GM18867 (cell line): ENCODE results near the gene RFWD3.
A peak's percentile ranks its signal among the peaks of the same experiment; 100 is the strongest.

Experiments
- ATAC-seq: cut with Tn5 transposase; IDR thresholded peaks from one replicate; pipeline ENCODE4 v1.9.1; 2021; ENCODE audit warnings: mild to moderate bottlenecking, moderate library complexity; ENCODE audit not compliant: unreplicated experiment

RFWD3 gene

GRCh38 chr16:74623839-74624235 lies 42.8 kb downstream of the RFWD3 start:
- ATAC-seq = no peak

GRCh38 chr16:74623214-74623838 lies 43.4 kb downstream of the RFWD3 start:
- no peak for ATAC-seq

- no peak for ATAC-seq
These were observed 44.7 kb downstream of the RFWD3 start for GRCh38 chr16:74622005-74622404.

GRCh38 chr16:74617206-74617788 lies 49.4 kb downstream of the RFWD3 start:
- no peak for ATAC-seq

GRCh38 chr16:74611721-74612120 lies 55.0 kb downstream of the RFWD3 start:
- ATAC-seq = no peak

GRCh38 chr16:74608944-74609343 lies 57.7 kb downstream of the RFWD3 start:
- no peak for ATAC-seq

GRCh38 chr16:74608381-74608780 lies 58.3 kb downstream of the RFWD3 start:
- ATAC-seq = no peak

- ATAC-seq = no peak
These were observed 58.7 kb downstream of the RFWD3 start for GRCh38 chr16:74607962-74608356.

GRCh38 chr16:74607310-74607961 lies 59.2 kb downstream of the RFWD3 start:
- no peak for ATAC-seq

- peak; percentile 96 for ATAC-seq
These were observed 60.0 kb downstream of the RFWD3 start, which contains the start of gene GLG1 for GRCh38 chr16:74606521-74607309. GLG1 (minus strand) TSS chr16:74607114; CDS start chr16:74607094, 20 bp downstream.

GRCh38 chr16:74605746-74606520 lies 60.7 kb downstream of the RFWD3 start:
- no peak for ATAC-seq

- no peak for ATAC-seq
These were observed 61.3 kb downstream of the RFWD3 start for GRCh38 chr16:74605332-74605731.

- ATAC-seq = no peak
These were observed 62.8 kb downstream of the RFWD3 start for GRCh38 chr16:74603848-74604247.

GRCh38 chr16:74601126-74601871 lies 65.4 kb downstream of the RFWD3 start:
- no peak for ATAC-seq

GRCh38 chr16:74596586-74596985 lies 70.1 kb downstream of the RFWD3 start:
- ATAC-seq = no peak

GRCh38 chr16:74592847-74593246 lies 73.8 kb downstream of the RFWD3 start:
- no peak for ATAC-seq

- no peak for ATAC-seq
These were observed 74.6 kb downstream of the RFWD3 start for GRCh38 chr16:74591876-74592650.

- no peak for ATAC-seq
These were observed 79.7 kb downstream of the RFWD3 start for GRCh38 chr16:74586948-74587347.

GRCh38 chr16:74585846-74586443 lies 80.7 kb downstream of the RFWD3 start:
- ATAC-seq = no peak
